MM.1S (cell line): ENCODE results near the gene BBS2.
A peak's percentile ranks its signal among the peaks of the same experiment; 100 is the strongest.

Source experiments
- DNase-seq: peaks from one replicate; pipeline ENCODE4 v3.0.0-alpha.2; 2015
- H2AFZ ChIP-seq: fragments of 300-600 bp; sonication (generic); 2 replicates; pipeline ENCODE4 v1.6.0; 2016; ENCODE audit warnings: antibody characterized with exemption, low read length
- H3F3A ChIP-seq: fragments of 300-600 bp; sonication (generic); 2 replicates; pipeline ENCODE4 v1.6.1; 2016; ENCODE audit warnings: mild to moderate bottlenecking, antibody characterized with exemption, low read length, moderate library complexity, mixed read lengths; ENCODE audit not compliant: insufficient read depth
- H3K27ac ChIP-seq: fragments of 300-600 bp; sonication (generic); 2 replicates; pipeline ENCODE4 v1.5.1; 2016; ENCODE audit warnings: mild to moderate bottlenecking, low read length
- H3K27me3 ChIP-seq: fragments of 300-600 bp; sonication (generic); replicated peaks from 2 replicates; pipeline ENCODE4 v1.6.0; 2016; ENCODE audit warnings: low read length; ENCODE audit not compliant: insufficient read depth
- H3K36me3 ChIP-seq: fragments of 300-600 bp; sonication (generic); replicated peaks from 2 replicates; pipeline ENCODE4 v1.6.1; 2016; ENCODE audit warnings: mild to moderate bottlenecking, low read length, mixed read lengths; ENCODE audit not compliant: insufficient read depth
- H3K4me1 ChIP-seq: fragments of 300-600 bp; sonication (generic); 2 replicates; pipeline ENCODE4 v1.6.1; 2016; ENCODE audit warnings: low read length, mixed read lengths
- H3K4me2 ChIP-seq: fragments of 300-600 bp; sonication (generic); 2 replicates; pipeline ENCODE4 v1.6.0; 2016; ENCODE audit warnings: low read depth, low read length
- H3K4me3 ChIP-seq: fragments of 300-600 bp; sonication (generic); 2 replicates; pipeline ENCODE4 v1.5.1; 2016; ENCODE audit warnings: low read length, mixed read lengths
- H3K79me2 ChIP-seq: fragments of 300-600 bp; sonication (generic); 2 replicates; pipeline ENCODE4 v1.6.1; 2016; ENCODE audit warnings: mixed run types, low read length, mixed read lengths
- H3K9ac ChIP-seq: fragments of 300-600 bp; sonication (generic); 2 replicates; pipeline ENCODE4 v1.6.1; 2016; ENCODE audit warnings: low read length, mixed read lengths
- H3K9me2 ChIP-seq: fragments of 300-600 bp; sonication (generic); replicated peaks from 2 replicates; pipeline ENCODE4 v1.6.1; 2016; ENCODE audit warnings: mild to moderate bottlenecking, low read length, mixed read lengths; ENCODE audit not compliant: insufficient read depth
- H3K9me3 ChIP-seq: fragments of 300-600 bp; sonication (generic); replicated peaks from 2 replicates; pipeline ENCODE4 v1.6.1; 2016; ENCODE audit warnings: mild to moderate bottlenecking, low read length, mixed read lengths; ENCODE audit not compliant: insufficient read depth
- H4K20me1 ChIP-seq: fragments of 300-600 bp; sonication (generic); 2 replicates; pipeline ENCODE4 v1.6.1; 2016; ENCODE audit warnings: mild to moderate bottlenecking, low read length, moderate library complexity, mixed read lengths; ENCODE audit not compliant: insufficient read depth
- CTCF ChIP-seq: fragments of 300-600 bp; sonication (generic); IDR thresholded peaks from 2 replicates; pipeline ENCODE4 v1.5.1; 2016; ENCODE audit warnings: antibody characterized with exemption, low read length, mixed read lengths
- EZH2 ChIP-seq: fragments of 300-600 bp; sonication (generic); optimal IDR thresholded peaks from 2 replicates; pipeline ENCODE3; 2017; ENCODE audit warnings: low read depth, mild to moderate bottlenecking, antibody characterized with exemption, low read length, mixed read lengths
- EZH2phosphoT487 ChIP-seq: fragments of 300-600 bp; sonication (generic); IDR thresholded peaks from 2 replicates; pipeline ENCODE4 v1.6.1; 2018; ENCODE audit warnings: antibody characterized with exemption, low read length

BBS2 gene

GRCh38 chr16:56515665-56516064, 4.2 kb downstream of the BBS2 start:
- no peak overlapping the region for H3K27ac ChIP-seq
- no peaks in the 10 kb centered on the region for H4K20me1 ChIP-seq
- DNase-seq: no peak
- H3K27me3 ChIP-seq: no peaks in the 10 kb centered on the region
- no peaks in the 10 kb centered on the region for H3K9me2 ChIP-seq
- no peaks in the 10 kb centered on the region for H3K9me3 ChIP-seq
- H3K4me3 ChIP-seq: no peak overlapping the region
- no peaks in the 10 kb centered on the region for H3K36me3 ChIP-seq
- TF ChIP-seq EZH2 (no peak), EZH2phosphoT487 (no peak), CTCF (no peak)
- 0 out of 2 replicates have a peak, but pooled peaks cover 3% of the 10 kb centered on the region for H3K79me2 ChIP-seq
- 0 out of 2 replicates have a peak, but pooled peaks cover 6% of the 10 kb centered on the region for H3F3A ChIP-seq
- no peak overlapping the region for H3K9ac ChIP-seq
- no peak overlapping the region for H3K4me2 ChIP-seq
- H2AFZ ChIP-seq: no peak overlapping the region
- peaks cover 6% of the 10 kb centered on the region for H3K4me1 ChIP-seq

GRCh38 chr16:56514845-56515244, 5.0 kb downstream of the BBS2 start:
- Histone ChIP-seq H2AFZ (no peak overlapping the region), H3K36me3 (no peaks in the 10 kb centered on the region), H3K79me2 (0 out of 2 replicates have a peak, but pooled peaks cover 3% of the 10 kb centered on the region), H3K9me3 (no peaks in the 10 kb centered on the region), H3K4me2 (no peak overlapping the region), H3K9ac (no peak overlapping the region), H3K4me3 (no peak overlapping the region), H3K9me2 (no peaks in the 10 kb centered on the region), H4K20me1 (no peaks in the 10 kb centered on the region), H3K4me1 (no peaks in the 10 kb centered on the region), H3K27ac (no peak overlapping the region), H3K27me3 (no peaks in the 10 kb centered on the region), H3F3A (0 out of 2 replicates have a peak, but pooled peaks cover 5% of the 10 kb centered on the region)
- DNase-seq: no peak
- TF ChIP-seq CTCF: no peak
- TF ChIP-seq EZH2: no peak
- no peak for TF ChIP-seq EZH2phosphoT487

- Histone ChIP-seq H3F3A (no peaks in the 10 kb centered on the region), H3K4me2 (no peak overlapping the region), H3K9ac (no peak overlapping the region), H3K27me3 (no peaks in the 10 kb centered on the region), H2AFZ (no peak overlapping the region), H4K20me1 (no peaks in the 10 kb centered on the region), H3K27ac (no peak overlapping the region), H3K79me2 (no peaks in the 10 kb centered on the region), H3K4me3 (no peak overlapping the region), H3K4me1 (no peaks in the 10 kb centered on the region), H3K9me3 (no peaks in the 10 kb centered on the region), H3K36me3 (no peaks in the 10 kb centered on the region), H3K9me2 (no peaks in the 10 kb centered on the region)
- DNase-seq: peak; percentile 72
- TF ChIP-seq EZH2 (no peak), EZH2phosphoT487 (no peak), CTCF (peak; percentile 75)
Observed at GRCh38 chr16:56513972-56514371, 5.9 kb downstream of the BBS2 start.
